Coronary artery (tissue), 2 donors: Measurements from ENCODE around the gene NPB.

Experiments used
- DNase-seq: peaks from one replicate; pipeline ENCODE4 v3.0.0-alpha.2; 2017; ENCODE audit warnings: low spot score
- H3K27ac ChIP-seq, 2 donors: fragments of 200-600 bp; sonication (generic); one replicate each; pipeline ENCODE4 v1.5.1; 2016 to 2019
- H3K4me3 ChIP-seq: fragments of 200-600 bp; sonication (generic); 2 replicates; pipeline ENCODE4 v1.5.1; 2016; ENCODE audit warnings: mild to moderate bottlenecking, moderate library complexity
- CTCF ChIP-seq: fragments of 200-600 bp; sonication (generic); IDR thresholded peaks from one replicate; pipeline ENCODE4 v1.5.1; 2019; ENCODE audit warnings: antibody characterized with exemption

The NPB gene

GRCh38 chr17:81930142-81931125, 28.4 kb downstream of the NPB start:
- DNase-seq, result no peak
- Histone ChIP-seq H3K4me3 (no peak overlapping the region), H3K27ac (no peak overlapping the region)
- no peak for TF ChIP-seq CTCF

GRCh38 chr17:81931189-81931556, 29.1 kb downstream of the NPB start:
- Histone ChIP-seq H3K27ac (no peak overlapping the region), H3K4me3 (no peak overlapping the region)
- DNase-seq, result no peak
- TF ChIP-seq CTCF, result no peak

DNA sequence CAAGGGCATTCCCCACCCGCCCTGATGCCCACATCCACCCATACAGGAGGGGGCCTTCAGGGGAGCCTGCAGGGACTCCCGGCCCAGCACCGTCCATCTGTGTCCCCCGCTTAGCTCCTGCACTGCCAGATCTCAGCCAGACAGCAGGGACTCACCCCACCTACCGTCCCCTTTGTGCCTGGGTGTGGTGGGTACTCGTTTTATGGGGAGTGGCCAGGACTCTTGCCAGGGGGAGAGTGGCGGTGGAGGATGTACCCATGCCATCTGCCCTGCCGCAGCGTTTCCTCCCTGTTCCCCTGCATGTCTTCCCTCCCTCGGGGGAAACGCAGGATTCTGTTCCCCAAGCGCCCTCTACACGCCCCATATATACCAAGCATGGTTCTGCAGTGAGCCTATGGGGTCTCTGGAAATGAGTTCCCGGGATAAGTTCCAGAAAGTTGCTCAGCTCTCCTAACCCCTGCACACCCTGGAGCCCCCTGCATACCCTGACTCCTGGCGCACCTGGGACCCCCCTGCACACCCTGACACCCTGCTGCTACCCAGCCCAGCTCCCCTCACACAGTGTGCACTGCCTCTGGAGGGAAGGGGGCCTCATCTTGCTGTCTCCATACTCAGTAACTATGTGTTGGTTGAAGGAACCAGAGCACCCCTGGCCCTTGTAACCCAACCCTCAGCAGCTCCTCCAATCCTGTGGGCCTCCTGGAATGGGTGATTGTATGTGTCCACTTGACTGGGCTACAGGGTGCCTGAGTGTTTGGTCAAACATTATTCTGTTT, 29.7 kb downstream of the NPB start:
- no peak overlapping the region for H3K4me3 ChIP-seq
- no peak for TF ChIP-seq CTCF
- H3K27ac ChIP-seq, result no peak overlapping the region
- no peak for DNase-seq

DNA sequence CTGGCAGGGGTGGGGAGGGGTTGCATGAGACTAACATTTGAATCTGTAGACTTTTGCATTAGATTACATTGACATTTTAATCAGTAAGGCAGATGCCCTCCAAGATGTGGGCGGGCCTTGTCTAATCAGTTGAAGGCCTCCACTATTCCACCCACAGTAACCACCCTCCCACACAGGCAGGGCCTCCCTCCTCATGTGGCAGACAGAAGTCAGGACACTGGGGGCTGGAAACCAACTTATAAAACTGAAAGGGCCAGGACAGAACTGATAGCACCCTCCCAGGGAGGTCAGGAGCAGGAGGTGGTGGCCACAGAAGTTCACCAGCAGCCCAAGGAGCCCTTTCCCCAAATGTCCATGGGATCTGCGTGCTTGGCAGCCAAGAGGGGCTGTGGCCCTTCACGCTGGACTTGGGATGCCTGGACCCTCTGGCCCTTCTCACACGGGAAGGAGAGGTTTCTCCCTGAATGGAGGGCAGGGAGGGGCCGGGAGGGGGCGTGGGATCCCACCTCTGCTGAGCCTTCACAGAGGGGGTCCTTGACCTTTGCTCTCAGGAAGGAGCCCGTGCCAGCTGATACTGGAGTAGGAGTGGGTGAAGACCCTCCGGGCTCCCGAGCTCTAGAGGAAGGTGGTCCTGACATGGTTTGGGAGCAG, 30.4 kb downstream of the NPB start:
- no peak for DNase-seq
- no peak for TF ChIP-seq CTCF
- Histone ChIP-seq H3K4me3 (no peak overlapping the region), H3K27ac (no peak overlapping the region)

DNA sequence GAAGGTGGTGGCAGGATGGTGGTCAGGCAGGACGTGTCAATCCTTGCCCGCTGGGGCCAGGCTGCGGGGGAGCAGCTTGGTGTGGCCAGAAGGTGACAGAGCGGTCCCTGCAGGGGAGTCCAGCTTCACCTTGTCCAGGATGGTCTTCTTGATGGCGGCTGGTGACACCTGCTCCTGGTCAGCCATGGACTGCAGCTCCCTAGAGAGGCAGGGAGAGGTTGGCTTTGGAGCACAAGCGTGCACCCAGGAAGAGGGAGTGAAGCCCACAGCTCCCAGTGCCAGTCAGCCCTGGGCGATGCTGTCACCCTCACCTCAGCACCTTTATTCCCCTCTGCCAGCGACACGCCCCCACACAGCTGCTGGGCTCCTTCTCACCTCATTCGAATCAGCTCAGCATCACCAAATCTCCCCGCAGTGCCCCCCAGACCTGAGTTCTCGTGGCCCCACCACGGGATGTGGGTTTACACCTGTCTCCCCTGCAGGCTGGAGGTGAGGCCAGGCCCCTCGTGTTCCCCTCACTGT, 31.2 kb downstream of the NPB start:
- no peak overlapping the region for H3K4me3 ChIP-seq
- no peak for TF ChIP-seq CTCF
- H3K27ac ChIP-seq, result no peak overlapping the region
- DNase-seq, result no peak

DNA sequence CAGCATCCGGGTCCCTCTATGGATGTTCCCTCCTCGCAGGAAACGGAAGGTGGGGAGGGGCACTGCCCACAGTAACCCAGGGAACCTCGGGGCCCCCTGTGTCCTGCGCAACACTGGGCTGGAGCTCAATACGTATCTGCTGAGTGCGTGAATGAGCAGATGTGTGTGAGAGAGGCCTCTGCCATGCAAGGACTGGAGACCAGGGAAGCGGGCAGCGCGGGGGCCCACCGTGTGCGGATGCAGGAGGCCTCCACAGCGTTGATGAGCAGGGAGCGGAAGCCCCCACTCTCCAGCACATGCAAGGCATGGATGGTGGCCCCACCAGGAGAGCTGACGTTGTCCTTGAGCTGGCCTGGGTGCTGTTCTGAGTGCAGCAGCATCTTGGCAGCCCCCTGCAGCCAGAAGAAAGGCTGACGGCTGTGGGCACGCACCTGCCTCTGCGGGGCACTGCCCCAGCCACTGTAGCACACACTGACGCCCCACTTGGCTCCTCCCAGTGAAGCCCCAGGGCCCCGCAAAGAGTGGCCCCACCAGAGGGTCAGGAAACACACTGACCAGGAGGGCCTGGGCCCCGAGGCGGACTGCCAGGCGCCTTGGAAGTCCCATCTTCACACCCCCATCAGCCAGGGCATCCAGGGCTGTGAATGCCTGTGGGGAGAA, 32.2 kb downstream of the NPB start:
- no peak for DNase-seq
- H3K4me3 ChIP-seq, result no peak overlapping the region
- H3K27ac ChIP-seq, result no peak overlapping the region
- no peak for TF ChIP-seq CTCF
